GM21423 (cell line): ENCODE measurements around the gene IL1B.

Experiments
- ATAC-seq: cut with Tn5 transposase; IDR thresholded peaks from one replicate; pipeline ENCODE4 v1.9.1; 2021; ENCODE audit warnings: mild to moderate bottlenecking, moderate library complexity; ENCODE audit not compliant: unreplicated experiment

Gene IL1B

GRCh38 chr2:112830682-112831512, 5.7 kb downstream of the IL1B start:
- no peak for ATAC-seq

GRCh38 chr2:112829961-112830681, 6.5 kb downstream of the IL1B start:
- no peak for ATAC-seq

DNA sequence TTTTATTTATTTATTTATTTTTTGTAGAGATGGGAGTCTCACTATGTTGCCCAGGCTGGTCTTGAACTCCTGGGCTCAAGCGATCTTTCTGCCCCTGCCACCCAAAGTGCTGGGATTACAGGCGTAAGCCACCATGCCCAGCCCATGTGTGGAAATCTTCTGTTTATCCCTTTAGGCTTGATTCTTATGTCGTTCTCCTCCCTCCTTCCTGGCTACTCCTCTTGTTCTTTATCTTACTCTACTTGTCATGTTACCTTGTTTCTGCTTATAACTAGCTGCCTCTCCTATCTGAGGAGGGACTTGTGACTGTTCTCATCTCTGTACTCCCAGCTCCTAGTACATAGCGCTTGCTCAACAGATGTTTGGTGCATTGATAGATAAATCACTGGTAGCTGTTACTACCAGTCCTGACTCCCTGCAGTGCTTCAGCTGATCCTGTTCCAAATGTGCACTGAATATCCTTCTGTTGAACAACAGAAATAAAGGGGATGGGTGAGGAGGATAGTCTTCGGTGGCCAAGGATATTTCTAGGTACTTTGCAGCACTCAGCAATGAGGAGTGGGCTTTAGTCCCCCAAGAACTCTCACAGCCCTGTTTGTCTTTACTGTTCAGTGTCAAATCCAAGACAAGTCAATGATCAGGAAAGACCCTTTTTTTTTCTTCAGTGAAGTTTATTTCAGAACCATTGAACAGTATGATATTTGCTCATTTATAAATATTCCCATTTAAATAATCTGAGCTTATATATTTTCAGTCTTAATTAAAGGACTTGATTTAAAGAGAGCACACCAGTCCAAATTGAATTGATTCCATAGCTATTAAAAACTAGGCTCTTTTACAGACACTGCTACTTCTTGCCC, 7.2 kb downstream of the IL1B start:
- no peak for ATAC-seq

GRCh38 chr2:112828251-112828691, 8.3 kb downstream of the IL1B start:
- no peak for ATAC-seq

DNA sequence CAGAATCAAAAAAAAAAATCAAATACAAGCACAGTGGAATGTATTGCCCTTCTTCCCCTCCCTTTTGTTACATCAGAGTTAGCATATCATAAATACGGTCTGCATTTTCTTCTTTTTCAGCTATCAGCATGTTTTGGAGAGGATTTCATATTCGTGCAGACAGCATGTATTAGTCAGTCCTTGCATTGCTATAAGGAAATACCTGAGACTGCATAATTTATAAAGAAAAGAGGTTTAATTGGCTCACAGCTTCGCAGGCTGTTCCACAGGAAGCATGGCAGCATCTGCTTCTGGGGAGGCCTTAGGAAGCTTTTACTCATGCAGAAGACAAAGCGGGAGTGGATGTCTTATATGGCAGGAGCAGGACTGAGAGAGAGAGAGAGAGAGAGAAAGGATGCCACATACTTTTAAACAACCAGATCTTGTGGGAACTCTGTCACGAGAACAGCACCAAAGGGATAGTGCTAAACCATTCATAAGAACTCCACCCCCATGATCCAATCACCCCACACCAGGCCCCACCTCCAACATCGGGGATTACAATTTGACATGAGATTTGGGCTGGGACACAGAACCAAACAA, 8.9 kb downstream of the IL1B start:
- no peak for ATAC-seq

DNA sequence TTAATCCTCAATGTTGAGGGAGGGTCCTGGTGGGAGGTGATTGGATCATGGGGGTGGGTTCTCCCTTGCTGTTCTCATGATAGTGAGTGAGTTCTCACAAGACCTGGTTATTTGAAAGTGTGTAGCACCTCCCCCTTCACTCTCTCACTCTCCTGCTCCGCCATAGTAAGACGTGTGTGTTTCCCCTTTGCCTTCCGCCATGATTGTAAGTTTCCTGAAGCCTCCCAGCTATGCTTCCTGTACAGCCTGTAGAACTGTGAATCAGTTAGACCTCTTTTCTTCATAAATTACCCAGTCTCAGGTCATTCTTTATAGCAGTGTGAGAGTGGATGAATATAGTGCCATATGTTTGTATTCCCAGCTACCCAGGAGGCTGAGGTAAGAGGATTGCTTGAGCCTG, 9.6 kb downstream of the IL1B start:
- no peak for ATAC-seq

DNA sequence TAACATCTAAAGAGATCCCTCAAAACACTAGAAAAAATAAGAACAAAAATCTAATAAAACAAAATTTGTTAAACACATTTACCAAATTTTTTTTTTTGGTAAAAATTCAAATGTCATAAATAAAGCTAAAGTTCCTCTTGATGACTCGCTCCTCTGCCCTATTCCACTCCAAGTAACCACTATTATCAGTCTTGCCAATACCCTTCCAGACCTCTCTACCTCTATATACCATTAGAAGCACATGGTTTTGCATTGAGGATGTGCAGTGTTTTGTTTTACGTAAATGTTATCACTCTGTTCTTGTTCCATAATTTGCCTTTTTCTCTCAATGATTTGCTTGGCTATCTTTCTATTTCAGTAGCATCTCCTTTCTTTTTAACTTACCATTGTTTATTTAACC, 10.9 kb downstream of the IL1B start:
- no peak for ATAC-seq

DNA sequence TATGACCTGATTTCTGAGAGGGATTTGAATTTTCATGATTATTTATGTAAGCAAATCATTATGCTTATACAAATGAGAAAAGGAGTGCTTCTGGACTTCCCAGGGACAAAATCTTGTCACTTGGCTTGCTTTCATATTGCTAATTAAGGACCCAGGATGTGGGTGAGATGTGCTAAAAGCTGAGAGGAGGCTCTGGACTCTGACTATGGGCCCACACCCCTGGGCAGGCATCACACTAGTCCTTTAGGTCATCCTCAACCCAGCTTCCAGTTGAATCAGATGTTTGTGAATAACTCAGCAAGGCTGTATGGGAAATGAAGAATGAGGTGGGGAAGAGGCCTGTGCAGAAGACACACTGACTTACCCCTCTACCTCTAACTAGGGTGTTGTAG, 11.9 kb downstream of the IL1B start:
- no peak for ATAC-seq

DNA sequence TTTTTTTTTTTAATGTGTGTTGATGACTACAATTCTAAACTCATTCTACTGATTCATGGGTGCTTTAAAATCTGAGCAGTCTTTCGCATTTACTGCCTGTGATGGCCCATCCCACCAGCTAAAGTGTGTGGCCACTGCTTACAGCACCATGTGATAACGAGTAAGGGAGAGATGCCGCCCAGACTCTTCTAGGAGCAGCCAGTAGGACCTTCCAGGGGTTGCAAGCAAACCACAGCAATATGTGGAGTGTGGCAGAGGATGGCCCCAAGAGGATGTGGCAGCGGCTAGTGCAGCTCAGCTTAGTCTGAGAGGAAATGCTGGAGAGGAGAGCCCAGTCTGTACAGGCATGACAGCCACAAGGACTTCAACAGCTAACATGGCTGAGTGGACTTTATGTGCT, 14.9 kb downstream of the IL1B start:
- peak; percentile 43 for ATAC-seq

GRCh38 chr2:112821142-112821541, 15.4 kb downstream of the IL1B start:
- ATAC-seq: peak; percentile 75

- no peak for ATAC-seq
These were observed 16.2 kb downstream of the IL1B start for GRCh38 chr2:112820343-112820742.

GRCh38 chr2:112819081-112819480, 17.5 kb downstream of the IL1B start:
- no peak for ATAC-seq

DNA sequence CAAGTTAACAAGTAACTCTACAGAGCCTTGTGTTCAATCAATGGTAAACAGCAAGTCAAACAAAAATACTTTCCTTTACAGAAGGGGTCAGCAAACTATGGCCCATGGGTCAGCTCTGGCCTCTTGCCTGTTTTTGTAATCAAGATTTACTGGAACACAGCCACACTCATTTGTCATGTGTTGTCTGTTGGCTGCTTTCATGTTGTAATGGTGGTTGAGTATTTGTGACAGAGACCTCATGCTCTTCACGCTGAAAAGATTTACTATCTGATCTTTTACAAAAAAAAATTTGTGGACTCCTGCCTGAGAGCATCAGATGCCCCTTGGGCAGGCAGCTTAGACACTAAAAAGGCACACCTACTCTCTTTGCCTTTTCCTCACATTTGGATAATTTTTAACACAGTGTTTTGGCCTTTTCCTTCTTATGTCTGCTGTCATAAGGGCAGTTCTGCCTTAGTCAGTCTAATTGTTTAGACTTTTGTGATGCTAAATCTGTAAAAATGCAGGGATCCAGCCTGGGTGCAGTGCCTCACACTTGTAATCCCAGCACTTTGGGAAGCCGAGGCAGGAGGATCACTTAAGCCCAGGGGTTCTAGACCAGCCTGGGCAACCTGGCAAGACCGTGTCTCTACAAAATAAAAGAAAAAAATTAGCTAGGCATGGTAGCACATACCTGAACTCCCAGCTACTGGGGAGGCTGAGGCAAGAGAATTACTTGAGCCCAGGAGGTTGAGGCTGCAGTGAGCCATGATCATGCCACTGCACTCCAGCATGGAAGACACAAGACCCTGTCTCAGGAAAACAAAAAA, 18.3 kb downstream of the IL1B start:
- ATAC-seq: no peak

- no peak for ATAC-seq
These were observed 19.4 kb downstream of the IL1B start for GRCh38 chr2:112817082-112817689.

DNA sequence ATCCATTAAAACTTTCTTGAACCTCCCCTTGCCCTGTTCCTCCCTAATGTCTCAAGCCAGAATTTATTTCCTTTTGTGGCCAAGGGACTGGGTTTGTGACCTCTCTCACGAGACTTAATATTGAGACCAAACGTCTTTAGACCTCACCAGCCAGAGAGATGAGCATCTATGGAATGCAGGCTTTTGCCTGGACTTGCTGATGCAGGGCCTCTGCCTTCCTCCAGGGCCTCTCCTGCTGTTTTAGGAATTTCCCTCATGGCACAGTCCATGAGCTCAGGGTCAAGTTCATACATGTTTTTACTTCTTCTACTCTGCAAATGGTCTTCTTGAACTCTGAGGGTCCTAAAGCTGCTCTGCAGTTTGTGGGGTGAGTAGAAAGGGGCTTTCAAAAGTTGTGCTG, 22.3 kb downstream of the IL1B start:
- ATAC-seq: no peak

- ATAC-seq: no peak
These were observed 23.2 kb downstream of the IL1B start for GRCh38 chr2:112813280-112813966.

GRCh38 chr2:112812318-112813267, 24.0 kb downstream of the IL1B start:
- ATAC-seq: no peak

DNA sequence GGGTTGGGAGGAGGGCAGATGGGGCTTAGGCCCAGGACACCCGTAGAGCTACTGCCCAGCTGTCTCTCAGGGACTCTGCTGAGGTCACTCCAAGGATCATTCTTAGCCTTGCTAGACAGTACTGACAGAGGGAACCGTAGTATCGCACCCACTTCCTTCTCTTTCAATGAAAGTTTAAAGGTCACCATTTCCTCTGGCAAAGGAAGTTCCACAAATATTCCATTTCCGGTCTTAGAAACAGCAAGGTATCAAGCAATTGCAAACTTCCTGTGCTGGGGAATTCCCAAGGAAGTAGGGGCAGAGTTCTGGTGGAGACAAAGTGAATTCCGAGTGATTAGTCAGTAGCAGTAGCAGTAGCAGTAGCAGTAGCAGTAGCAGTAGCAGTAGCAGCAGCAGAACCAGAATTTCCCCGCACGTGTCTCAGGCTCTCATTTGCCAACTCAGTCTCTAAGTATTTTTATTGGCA, 24.7 kb downstream of the IL1B start:
- ATAC-seq: no peak
